GM18505 (cell line): ENCODE data around the gene PSMB2.

Experiments used
- ATAC-seq: cut with Tn5 transposase; IDR thresholded peaks from one replicate; pipeline ENCODE4 v1.9.1; 2021; ENCODE audit not compliant: unreplicated experiment
- POLR2A ChIP-seq: IDR thresholded peaks from 4 replicates; pipeline ENCODE4 v1.6.1; 2011; ENCODE audit warnings: borderline replicate concordance; ENCODE audit not compliant: insufficient read depth, insufficient read length; ENCODE audit errors: extremely low read depth

The PSMB2 gene

DNA sequence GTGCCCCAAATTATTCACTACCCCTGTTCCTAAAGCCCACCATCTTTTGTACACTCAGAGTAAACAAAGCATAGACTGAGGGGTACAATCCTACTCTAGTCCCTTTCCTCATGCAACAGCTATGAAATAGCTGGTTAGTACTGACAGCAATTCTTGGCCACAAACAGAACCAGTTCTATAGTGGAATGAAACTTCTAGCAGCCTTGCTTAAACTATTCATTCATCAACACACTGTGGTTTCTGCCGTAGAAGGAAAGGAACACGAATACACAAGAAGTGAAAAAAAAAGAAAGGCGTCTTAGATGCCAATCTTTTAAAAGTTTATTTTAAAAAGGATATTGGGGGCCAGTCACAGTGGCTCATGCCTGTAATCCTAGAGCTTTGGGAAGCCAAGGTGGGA, 9.9 kb downstream of the PSMB2 start:
- ATAC-seq: no peak
- no peak for TF ChIP-seq POLR2A

DNA sequence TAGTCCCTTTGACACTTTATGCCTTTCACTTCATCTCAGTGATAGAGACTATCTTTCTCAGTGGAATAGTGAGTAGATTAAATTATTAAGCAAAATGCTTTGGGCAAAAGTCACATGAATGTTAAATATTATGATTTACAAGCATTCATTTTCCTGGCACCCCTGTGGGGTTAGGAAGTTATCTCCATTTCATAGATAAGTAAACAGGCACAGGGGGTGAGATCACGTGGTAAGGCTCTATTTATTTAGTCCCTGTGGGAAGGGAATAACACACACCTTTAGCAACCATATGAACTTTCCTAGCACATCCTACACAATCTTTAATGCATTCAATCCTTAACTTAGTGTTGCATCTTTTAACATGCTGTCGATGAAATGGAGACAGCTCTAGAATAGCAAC, 12.3 kb downstream of the PSMB2 start:
- no peak for TF ChIP-seq POLR2A
- ATAC-seq: no peak

DNA sequence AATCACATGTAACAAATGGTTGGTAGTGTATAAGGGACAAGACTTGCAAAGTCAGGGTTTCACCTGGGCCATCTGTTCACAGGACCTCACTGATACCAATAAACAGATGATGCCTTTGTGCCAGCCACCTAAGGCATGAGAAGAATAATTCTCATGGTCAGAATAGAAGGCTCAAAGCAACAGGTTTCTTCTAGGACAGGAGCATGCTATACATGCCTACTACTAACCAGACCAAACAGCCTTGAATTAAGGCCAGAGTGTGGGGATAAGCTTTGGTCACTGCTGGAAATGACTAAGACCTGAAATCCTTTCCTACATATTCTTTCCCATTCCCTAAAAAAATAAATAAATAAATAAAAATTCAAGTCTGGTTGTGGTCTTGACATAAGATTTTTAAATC, 17.5 kb downstream of the PSMB2 start:
- no peak for TF ChIP-seq POLR2A
- ATAC-seq: no peak

DNA sequence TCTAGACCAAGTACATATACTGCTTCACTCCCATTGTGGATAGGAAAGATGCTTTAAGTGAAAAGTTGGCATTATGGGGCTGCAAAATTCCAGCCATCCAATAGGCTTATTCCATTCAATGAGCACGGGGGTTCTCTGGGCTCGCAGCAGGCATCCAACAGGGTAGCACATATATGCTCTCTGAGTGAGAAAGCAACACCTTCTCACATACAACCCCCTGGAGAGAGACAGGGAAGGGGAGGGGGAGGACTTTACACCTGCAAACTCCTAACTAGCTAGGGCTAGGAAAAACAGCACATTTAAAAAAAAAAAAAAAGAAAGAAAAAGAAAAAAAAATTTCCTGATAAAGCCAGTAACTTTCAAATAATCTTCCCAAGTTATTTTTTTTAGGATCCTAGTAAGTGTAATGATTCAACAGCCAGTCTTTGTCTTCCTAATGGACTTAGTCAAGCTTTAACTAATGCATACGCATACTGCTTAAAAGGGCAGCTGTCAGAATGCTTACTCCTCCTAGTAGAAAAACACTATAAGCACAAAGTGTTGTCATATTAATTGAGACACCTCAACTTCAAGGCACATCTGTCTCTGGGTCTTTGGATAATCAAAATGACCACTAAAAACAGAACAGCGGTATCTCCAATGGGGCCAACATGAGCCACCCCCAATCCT, 18.7 kb downstream of the PSMB2 start:
- ATAC-seq: no peak
- TF ChIP-seq POLR2A: no peak

DNA sequence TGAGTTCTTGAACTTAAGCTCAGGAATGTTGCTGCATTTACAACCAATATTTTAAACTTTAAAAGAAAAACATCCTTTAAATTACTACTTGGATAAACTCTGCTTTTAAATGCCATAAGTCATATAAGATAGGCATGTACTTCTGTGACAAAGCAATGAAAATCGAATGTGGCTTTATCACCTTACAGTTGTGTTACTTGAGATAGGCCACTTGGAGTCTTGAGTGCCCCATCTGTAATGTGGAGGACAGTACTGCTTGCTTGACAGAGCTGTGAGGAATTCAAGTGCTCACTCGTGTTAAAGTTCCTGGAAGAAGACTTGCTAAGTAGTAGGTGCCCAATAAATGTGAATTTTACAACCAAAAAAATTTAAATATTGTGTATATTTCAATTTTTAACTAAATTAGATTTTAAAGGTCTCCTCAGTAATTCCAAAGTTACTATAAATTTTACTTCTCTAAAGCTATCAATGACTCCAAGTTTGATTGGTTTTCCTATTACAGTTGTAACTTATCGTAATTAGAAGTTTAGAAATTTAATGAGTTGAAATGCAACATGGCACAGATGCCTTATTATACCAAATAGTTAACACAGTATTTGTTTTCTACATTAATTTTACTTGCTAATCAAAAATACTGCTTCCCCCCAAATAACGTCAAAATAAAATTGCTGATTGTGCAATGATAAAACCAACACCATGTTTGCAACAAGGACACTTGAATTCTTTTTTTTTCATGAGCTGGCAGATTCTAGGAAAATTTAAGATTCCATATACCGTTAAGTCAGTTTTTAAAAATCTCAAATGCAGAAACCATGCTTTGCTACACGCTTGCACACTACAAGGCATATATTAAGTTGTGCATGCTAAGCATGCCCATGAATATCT, 21.8 kb downstream of the PSMB2 start:
- no peak for TF ChIP-seq POLR2A
- no peak for ATAC-seq

DNA sequence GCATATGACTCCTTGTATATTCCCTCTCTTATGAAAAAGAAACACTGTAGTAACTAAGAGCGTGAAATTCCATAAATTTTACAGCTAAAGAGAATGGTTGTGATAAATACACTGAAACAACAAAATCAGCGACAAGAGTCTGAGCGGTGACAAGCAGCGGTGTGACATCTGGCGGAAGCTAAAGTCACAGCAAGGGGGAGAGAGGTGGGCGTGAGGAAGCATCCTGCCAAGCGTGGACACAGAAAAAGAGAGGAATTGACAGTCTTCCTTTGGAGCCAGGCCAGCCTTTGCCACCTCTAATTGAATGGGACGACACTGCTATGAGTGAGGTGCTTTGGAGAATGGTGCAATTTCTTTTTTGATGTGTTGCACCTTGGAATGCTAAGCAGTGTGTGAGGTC, 25.9 kb downstream of the PSMB2 start:
- TF ChIP-seq POLR2A: no peak
- no peak for ATAC-seq

DNA sequence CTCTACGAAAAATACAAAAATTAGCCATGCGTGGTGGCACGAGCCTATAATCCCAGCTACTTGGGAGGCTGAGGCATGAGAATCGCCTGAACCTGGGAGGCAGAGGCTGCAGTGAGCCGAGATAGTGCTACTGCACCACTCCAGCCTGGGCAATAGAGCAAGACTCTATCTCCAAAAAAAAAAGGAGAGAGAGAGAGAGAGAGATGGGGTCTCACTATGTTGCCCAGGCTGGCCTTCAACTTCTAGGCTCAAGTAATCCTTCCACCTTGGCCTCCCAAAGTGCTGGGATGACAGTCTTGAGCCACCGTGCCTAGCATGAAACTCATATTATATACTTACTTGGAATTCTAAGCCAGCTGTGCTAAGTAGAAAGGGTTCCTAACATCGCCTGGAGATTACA, 29.7 kb downstream of the PSMB2 start:
- TF ChIP-seq POLR2A: no peak
- no peak for ATAC-seq

DNA sequence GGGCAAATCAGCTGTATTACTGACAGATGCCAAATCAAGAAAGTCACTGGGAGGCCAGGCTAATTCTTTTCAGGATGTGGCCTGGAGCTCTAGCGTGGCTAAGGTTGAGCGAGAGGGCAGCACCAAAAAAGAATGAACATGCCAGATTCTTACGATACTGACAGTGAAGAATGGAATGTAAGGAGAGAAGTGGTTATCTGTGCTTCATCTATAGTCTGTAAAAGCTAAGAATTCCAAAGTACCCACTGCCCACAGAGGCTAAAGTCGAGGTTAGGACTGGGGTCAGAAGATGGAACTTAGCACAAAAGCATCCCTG, 35.5 kb downstream of the PSMB2 start:
- TF ChIP-seq POLR2A: no peak

DNA sequence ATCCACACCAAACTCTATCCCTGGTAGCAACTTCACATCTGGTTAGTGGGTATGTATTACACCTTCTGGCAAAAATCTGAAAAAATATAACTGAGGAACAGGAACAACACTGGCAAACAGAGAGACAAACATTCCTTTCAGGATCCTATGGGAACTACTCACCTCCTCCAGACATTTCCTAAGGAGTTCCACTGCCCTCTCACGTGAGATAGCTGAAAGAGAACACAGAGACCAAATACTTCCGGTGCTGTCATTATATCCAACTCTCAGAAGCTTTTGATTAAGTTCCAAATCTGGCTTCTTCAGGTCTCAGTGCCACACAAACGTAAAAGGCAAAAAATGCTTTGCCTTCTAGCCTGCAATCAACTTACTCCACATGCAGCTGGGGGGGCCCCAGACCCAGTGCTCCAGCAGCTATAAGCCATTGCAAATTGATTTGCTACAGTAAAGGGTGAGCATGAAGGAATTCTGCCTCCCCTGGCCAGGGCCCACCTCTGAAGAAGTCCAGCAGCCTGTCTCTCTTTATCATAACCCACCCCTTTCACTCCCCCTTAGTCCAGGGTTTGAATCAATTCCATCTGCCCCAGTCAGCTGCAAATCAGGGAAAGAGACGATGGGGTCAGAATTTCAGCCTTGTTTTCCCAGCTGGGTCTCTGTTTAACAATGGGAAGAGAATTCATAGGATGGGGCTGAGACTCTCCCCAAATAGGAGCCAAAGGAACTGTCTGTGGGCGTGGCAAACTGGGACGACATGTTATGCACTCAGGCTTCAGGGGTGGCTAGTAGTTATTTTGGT, 36.1 kb downstream of the PSMB2 start:
- TF ChIP-seq POLR2A: no peak
- ATAC-seq: no peak

More for the DNA sequence above, 35.5 kb downstream of the PSMB2 start:
- ATAC-seq: no peak

DNA sequence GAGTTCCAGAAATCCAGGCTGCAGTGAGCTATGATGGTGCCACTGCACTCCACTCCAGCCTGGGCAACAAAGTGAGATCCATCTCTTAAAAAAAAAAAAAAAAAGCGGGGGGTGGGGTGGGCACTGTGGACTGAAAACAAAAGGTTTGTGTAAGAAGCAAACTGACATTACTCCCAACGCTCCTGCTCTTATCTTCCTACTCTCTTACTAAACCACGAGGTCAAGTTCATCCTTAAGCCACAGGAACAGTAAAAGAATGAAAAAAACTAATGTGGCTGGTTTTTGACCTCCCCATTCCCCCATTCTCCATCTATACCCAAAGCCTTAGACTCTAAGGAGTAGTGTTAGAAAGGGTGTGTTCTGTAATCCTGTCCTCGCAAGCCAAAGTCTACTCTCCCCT, 37.4 kb downstream of the PSMB2 start:
- TF ChIP-seq POLR2A: no peak
- ATAC-seq: no peak

DNA sequence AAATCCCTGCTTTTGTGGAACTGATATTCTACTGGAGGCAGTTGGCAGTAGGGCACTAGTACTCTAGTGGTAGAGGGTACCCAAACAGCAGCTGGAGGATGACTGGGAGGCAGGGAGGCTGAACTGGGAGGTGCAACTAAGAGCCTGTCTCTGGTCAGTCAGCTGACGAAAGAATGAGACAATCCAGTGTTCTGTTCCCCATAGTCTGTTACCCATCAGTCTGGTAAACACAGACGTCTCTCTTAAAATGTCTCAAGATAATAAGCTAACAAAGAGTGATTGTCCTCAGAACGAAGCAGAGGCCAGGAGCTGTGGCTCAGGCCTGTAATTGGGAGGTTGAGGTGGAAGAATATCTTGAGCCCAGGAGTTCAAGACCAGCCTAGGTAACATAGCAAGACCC, 37.9 kb downstream of the PSMB2 start:
- no peak for ATAC-seq
- TF ChIP-seq POLR2A: no peak

DNA sequence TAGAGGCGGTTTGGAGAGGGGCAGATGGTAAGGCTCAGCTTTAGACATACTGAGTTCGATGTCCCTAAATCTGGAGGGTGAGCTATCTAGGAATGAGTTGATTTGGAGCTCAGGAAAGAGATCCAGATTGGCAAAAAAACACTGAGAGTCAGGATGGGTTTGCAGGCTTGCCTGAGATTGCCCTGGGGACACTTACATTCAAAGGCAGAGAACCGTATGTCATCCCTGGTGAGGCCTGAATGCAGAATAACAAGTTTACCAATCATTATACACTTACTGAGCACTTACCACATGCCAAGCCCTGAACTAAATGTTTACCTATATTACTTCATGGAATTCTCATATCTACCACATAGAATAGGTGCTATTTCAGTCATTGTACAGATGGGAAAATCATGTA, 40.7 kb downstream of the PSMB2 start:
- no peak for TF ChIP-seq POLR2A
- ATAC-seq: no peak

DNA sequence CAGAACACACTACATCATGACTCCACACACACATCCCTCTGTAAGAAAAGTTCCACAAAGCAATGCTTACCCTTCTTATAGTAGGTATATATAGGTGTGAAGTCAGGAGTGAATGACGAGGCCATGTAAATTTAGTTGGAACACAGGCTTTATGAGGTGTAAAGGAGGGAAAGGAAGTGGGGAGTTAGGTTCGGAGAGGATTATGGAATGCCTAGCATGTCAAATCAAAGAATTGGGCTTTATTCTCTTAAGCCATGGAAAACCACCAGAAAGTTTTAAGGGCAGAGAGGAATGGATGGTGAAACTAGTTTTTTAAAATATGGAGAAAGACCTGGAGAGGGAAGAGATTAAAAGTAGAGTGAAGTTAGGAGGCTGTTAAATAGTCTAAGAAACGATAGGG, 41.9 kb downstream of the PSMB2 start:
- TF ChIP-seq POLR2A: no peak
- no peak for ATAC-seq

DNA sequence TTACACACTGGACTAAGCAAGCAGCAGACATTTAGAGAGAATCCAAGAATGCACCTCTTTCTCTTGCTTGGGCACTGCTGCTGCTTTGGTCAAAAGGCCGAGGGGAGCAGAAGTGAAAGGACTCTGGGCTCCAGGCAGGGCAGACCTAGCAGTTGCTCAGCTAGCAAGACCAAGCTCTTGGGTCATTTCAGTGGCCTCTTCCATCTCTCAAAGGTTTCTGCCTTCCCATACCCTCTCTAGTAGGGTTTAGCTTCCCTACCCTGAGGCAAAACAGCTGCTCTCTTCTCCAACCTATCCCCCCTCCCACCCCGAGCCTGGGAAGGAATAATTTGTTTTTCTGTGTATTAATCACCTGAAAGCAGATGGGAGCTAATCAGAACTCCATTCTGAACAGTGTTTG, 42.4 kb downstream of the PSMB2 start:
- no peak for ATAC-seq
- TF ChIP-seq POLR2A: no peak

DNA sequence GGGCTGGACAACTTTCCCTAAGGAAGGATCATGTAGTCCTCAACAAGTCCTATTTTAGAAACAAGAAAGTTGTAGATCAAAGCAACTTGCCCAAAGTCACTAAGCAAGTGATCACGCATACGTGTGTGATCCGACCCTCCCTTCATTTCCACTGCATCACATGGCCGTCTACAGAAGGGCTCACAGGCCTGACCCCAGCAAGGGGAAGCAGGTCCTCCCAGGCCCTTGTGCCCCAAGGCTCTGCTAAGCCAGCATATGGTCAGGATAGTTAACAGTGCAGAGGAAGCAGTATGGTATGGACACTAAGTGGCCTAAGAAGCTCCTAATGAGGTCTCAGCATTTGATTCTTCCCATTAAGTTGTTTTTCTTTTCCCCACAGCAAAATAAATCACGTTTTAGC, 43.5 kb downstream of the PSMB2 start:
- TF ChIP-seq POLR2A: no peak
- ATAC-seq: no peak

DNA sequence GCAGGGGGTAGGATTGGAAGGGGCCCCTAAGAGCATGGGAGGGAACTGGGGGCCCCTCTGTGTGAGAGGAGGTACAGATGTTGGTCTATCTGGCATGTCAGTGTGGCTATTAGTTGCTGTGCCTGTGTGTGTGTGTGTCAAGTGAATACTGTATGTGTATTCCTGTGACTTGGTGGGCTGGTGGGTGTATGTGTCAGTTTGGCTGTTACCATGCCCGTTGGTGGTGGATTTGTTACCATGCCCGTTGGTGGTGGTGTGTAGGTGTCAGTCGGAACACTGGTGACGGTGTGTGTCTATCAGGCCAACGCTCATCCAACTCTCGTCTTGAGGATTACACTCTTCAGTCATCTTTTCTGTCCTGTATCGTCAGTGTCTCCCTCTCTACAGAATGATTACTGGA, 45.6 kb downstream of the PSMB2 start:
- ATAC-seq: no peak
- no peak for TF ChIP-seq POLR2A
